ENCODE results near the gene LAMTOR1. TPM values are rescaled to one million over a fixed set of nuclear protein-coding genes. Genes with fewer than 3 reads are reported as not detected.

Gene LAMTOR1
- total RNA-seq, 1 experiment from 2014 or later = 51.2 TPM

- Histone ChIP-seq H3K36me3 (no peaks in the 10 kb centered on the region; the same call in 1 of the 2 replicates), H3K4me1 (replicated peaks) (peaks cover 15% of the 10 kb centered on the region), H3K9me3 (replicated peaks) (no peaks in the 10 kb centered on the region), H3K4me3 (peak overlapping the region; percentile 57), H3K27me3 (replicated peaks) (no peaks in the 10 kb centered on the region), H3K27ac (peak overlapping the region; percentile 96)
- DNase-seq (ENCODE audit: low read depth in 1 of 2, low spot score in 2 of 2) = no peak
Observed at GRCh38 chr11:72111300-72112142, 8.4 kb upstream of the LAMTOR1 start.

- DNase-seq (ENCODE audit: low read depth in 1 of 2, low spot score in 2 of 2) = no peak
- Histone ChIP-seq H3K27ac (no peak within 1 kb of the TSS), H3K4me3 (no peak within 1 kb of the TSS)
Observed at GRCh38 chr11:72105888-72106287, 2.8 kb upstream of the LAMTOR1 start, which contains the start of gene TOMT. Gene TOMT, plus strand, starts transcription at chr11:72105924. Its CDS starts 28 bp downstream, at chr11:72105952.

GRCh38 chr11:72103754-72104167 is 664 bp upstream of the LAMTOR1 start:
- H3K4me3 ChIP-seq = peak overlapping the region; percentile 89
- peaks cover 15% of the 10 kb centered on the region for H3K36me3 ChIP-seq
- no peak for DNase-seq (ENCODE audit: low read depth in 1 of 2, low spot score in 2 of 2)
- H3K27ac ChIP-seq = peak overlapping the region; percentile 52
- H3K9me3 ChIP-seq (replicated peaks) = no peaks in the 10 kb centered on the region
- no peaks in the 10 kb centered on the region for H3K27me3 ChIP-seq (replicated peaks)
- peaks cover 14% of the 10 kb centered on the region for H3K4me1 ChIP-seq (replicated peaks)

More at GRCh38 chr11:72105888-72106287, 2.8 kb upstream of the LAMTOR1 start, which contains the start of gene TOMT:
- Histone ChIP-seq H3K27me3 (replicated peaks) (no peaks in the 10 kb centered on the region), H3K9me3 (replicated peaks) (no peaks in the 10 kb centered on the region), H3K4me1 (replicated peaks) (peaks cover 14% of the 10 kb centered on the region), H3K36me3 (peaks cover 13% of the 10 kb centered on the region)

GRCh38 chr11:72102631-72102945 is 509 bp downstream of the LAMTOR1 start:
- Histone ChIP-seq H3K27me3 (replicated peaks) (no peaks in the 10 kb centered on the region), H3K9me3 (replicated peaks) (no peaks in the 10 kb centered on the region), H3K27ac (peak overlapping the region; percentile 91), H3K4me1 (replicated peaks) (peaks cover 14% of the 10 kb centered on the region), H3K4me3 (peak overlapping the region; percentile 89), H3K36me3 (peaks cover 17% of the 10 kb centered on the region)
- DNase-seq (ENCODE audit: low read depth in 1 of 2, low spot score in 2 of 2) = no peak

- peaks cover 10% of the 10 kb centered on the region for H3K4me1 ChIP-seq (replicated peaks)
- H3K9me3 ChIP-seq (replicated peaks) = no peaks in the 10 kb centered on the region
- no peak for DNase-seq (ENCODE audit: low read depth in 1 of 2, low spot score in 2 of 2)
- peaks cover 17% of the 10 kb centered on the region for H3K36me3 ChIP-seq
- H3K27me3 ChIP-seq (replicated peaks) = no peaks in the 10 kb centered on the region
- H3K27ac ChIP-seq = peak overlapping the region; percentile 91
- peak overlapping the region; percentile 89 for H3K4me3 ChIP-seq
Observed at GRCh38 chr11:72102162-72102561, 935 bp downstream of the LAMTOR1 start.

GRCh38 chr11:72100462-72100861 is 2.6 kb downstream of the LAMTOR1 start:
- H3K27me3 ChIP-seq (replicated peaks) = no peaks in the 10 kb centered on the region
- peaks cover 10% of the 10 kb centered on the region for H3K4me1 ChIP-seq (replicated peaks)
- no peak overlapping the region for H3K27ac ChIP-seq
- no peak overlapping the region for H3K4me3 ChIP-seq
- no peak for DNase-seq (ENCODE audit: low read depth in 1 of 2, low spot score in 2 of 2)
- no peaks in the 10 kb centered on the region for H3K9me3 ChIP-seq (replicated peaks)
- peaks cover 20% of the 10 kb centered on the region for H3K36me3 ChIP-seq

GRCh38 chr11:72100009-72100408 is 3.1 kb downstream of the LAMTOR1 start:
- Histone ChIP-seq H3K4me3 (no peak overlapping the region), H3K4me1 (replicated peaks) (peaks cover 10% of the 10 kb centered on the region), H3K36me3 (peaks cover 20% of the 10 kb centered on the region), H3K27me3 (replicated peaks) (no peaks in the 10 kb centered on the region), H3K9me3 (replicated peaks) (no peaks in the 10 kb centered on the region), H3K27ac (no peak overlapping the region)
- DNase-seq (ENCODE audit: low read depth in 1 of 2, low spot score in 2 of 2) = no peak

GRCh38 chr11:72098741-72099140 is 4.4 kb downstream of the LAMTOR1 start:
- Histone ChIP-seq H3K9me3 (replicated peaks) (no peaks in the 10 kb centered on the region), H3K4me1 (replicated peaks) (peaks cover 10% of the 10 kb centered on the region), H3K4me3 (no peak overlapping the region), H3K36me3 (peaks cover 20% of the 10 kb centered on the region), H3K27ac (no peak overlapping the region), H3K27me3 (replicated peaks) (no peaks in the 10 kb centered on the region)
- no peak for DNase-seq (ENCODE audit: low read depth in 1 of 2, low spot score in 2 of 2)

- Histone ChIP-seq H3K4me1 (replicated peaks) (no peaks in the 10 kb centered on the region), H3K4me3 (no peak overlapping the region), H3K27me3 (replicated peaks) (no peaks in the 10 kb centered on the region), H3K9me3 (replicated peaks) (no peaks in the 10 kb centered on the region), H3K27ac (no peak overlapping the region), H3K36me3 (no peaks in the 10 kb centered on the region)
- DNase-seq (ENCODE audit: low read depth in 1 of 2, low spot score in 2 of 2) = peak; percentile 38 to 49
Observed at GRCh38 chr11:72091292-72091691, 11.8 kb downstream of the LAMTOR1 start.

- Histone ChIP-seq H3K27me3 (replicated peaks) (no peaks in the 10 kb centered on the region), H3K9me3 (replicated peaks) (no peaks in the 10 kb centered on the region), H3K4me3 (no peak overlapping the region), H3K36me3 (no peaks in the 10 kb centered on the region), H3K4me1 (replicated peaks) (no peaks in the 10 kb centered on the region), H3K27ac (no peak overlapping the region)
- no peak for DNase-seq (ENCODE audit: low read depth in 1 of 2, low spot score in 2 of 2)
Observed at GRCh38 chr11:72088076-72088808, 14.9 kb downstream of the LAMTOR1 start.

- H3K4me1 ChIP-seq (replicated peaks) = peaks cover 17% of the 10 kb centered on the region
- H3K27me3 ChIP-seq (replicated peaks) = no peaks in the 10 kb centered on the region
- no peaks in the 10 kb centered on the region for H3K36me3 ChIP-seq
- no peak overlapping the region for H3K4me3 ChIP-seq
- no peak for DNase-seq (ENCODE audit: low read depth in 1 of 2, low spot score in 2 of 2)
- H3K9me3 ChIP-seq (replicated peaks) = no peaks in the 10 kb centered on the region
- H3K27ac ChIP-seq = no peak overlapping the region
Observed at GRCh38 chr11:72085621-72086351, 17.3 kb downstream of the LAMTOR1 start.

GRCh38 chr11:72084965-72085364 is 18.1 kb downstream of the LAMTOR1 start:
- DNase-seq (ENCODE audit: low read depth in 1 of 2, low spot score in 2 of 2) = no peak
- no peaks in the 10 kb centered on the region for H3K27me3 ChIP-seq (replicated peaks)
- H3K4me3 ChIP-seq = no peak overlapping the region
- no peaks in the 10 kb centered on the region for H3K36me3 ChIP-seq
- H3K9me3 ChIP-seq (replicated peaks) = no peaks in the 10 kb centered on the region
- H3K4me1 ChIP-seq (replicated peaks) = peaks cover 17% of the 10 kb centered on the region
- no peak overlapping the region for H3K27ac ChIP-seq

GRCh38 chr11:72084076-72084475 is 19.0 kb downstream of the LAMTOR1 start:
- DNase-seq (ENCODE audit: low read depth in 1 of 2, low spot score in 2 of 2) = no peak
- H3K9me3 ChIP-seq (replicated peaks) = no peaks in the 10 kb centered on the region
- no peak overlapping the region for H3K27ac ChIP-seq
- no peak overlapping the region for H3K4me3 ChIP-seq
- no peaks in the 10 kb centered on the region for H3K36me3 ChIP-seq
- no peaks in the 10 kb centered on the region for H3K27me3 ChIP-seq (replicated peaks)
- H3K4me1 ChIP-seq (replicated peaks) = peaks cover 17% of the 10 kb centered on the region
